Activated T-helper 1 cell treated with Interleukin-2 at 50 U/mL for 16 hours (primary cell): ENCODE measurements around the gene C5orf15.
"Not testable (repeated sequence)": the region's sequence is repeated elsewhere in the genome, so short reads cannot be mapped to it uniquely, and the experiment has no call there.

Experiments
- DNase-seq: peaks from one replicate; pipeline ENCODE4 v3.0.0-alpha.2; 2020; ENCODE audit warnings: low read depth

C5orf15 gene

GRCh38 chr5:133994297-133994989, 26.0 kb upstream of the C5orf15 start:
- no peak for DNase-seq

GRCh38 chr5:133993185-133993936, 24.9 kb upstream of the C5orf15 start:
- DNase-seq = no peak

GRCh38 chr5:133992429-133993155, 24.2 kb upstream of the C5orf15 start:
- DNase-seq = no peak

- DNase-seq = no peak
These were observed 22.9 kb upstream of the C5orf15 start for GRCh38 chr5:133991171-133991910.

- no peak for DNase-seq
These were observed 22.0 kb upstream of the C5orf15 start for GRCh38 chr5:133990396-133990795.

GRCh38 chr5:133985540-133986180, 17.2 kb upstream of the C5orf15 start:
- DNase-seq = no peak

- no peak for DNase-seq
These were observed 15.2 kb upstream of the C5orf15 start for GRCh38 chr5:133983674-133984073.

GRCh38 chr5:133981714-133982113, 13.3 kb upstream of the C5orf15 start:
- DNase-seq = no peak

GRCh38 chr5:133980652-133981051, 12.2 kb upstream of the C5orf15 start:
- DNase-seq = no peak

- DNase-seq = no peak
These were observed 10.5 kb upstream of the C5orf15 start for GRCh38 chr5:133978943-133979342.

- no peak for DNase-seq
These were observed 9.4 kb upstream of the C5orf15 start for GRCh38 chr5:133977858-133978257.

GRCh38 chr5:133977161-133977787, 8.8 kb upstream of the C5orf15 start:
- no peak for DNase-seq

- DNase-seq = not testable (repeated sequence)
These were observed 7.1 kb upstream of the C5orf15 start for GRCh38 chr5:133975546-133975945.

- DNase-seq = no peak
These were observed 5.7 kb upstream of the C5orf15 start for GRCh38 chr5:133974142-133974541.

GRCh38 chr5:133970325-133970909, 2.0 kb upstream of the C5orf15 start:
- no peak for DNase-seq

- DNase-seq = no peak
These were observed 1.4 kb upstream of the C5orf15 start for GRCh38 chr5:133969654-133970324.

GRCh38 chr5:133967698-133968203, 674 bp downstream of the C5orf15 start:
- DNase-seq = no peak

- DNase-seq = no peak
These were observed 1.3 kb downstream of the C5orf15 start for GRCh38 chr5:133967124-133967523.

- no peak for DNase-seq
These were observed 2.3 kb downstream of the C5orf15 start for GRCh38 chr5:133966090-133966489.

GRCh38 chr5:133963493-133964128, 4.8 kb downstream of the C5orf15 start:
- no peak for DNase-seq
